Cardiac fibroblast (primary cell): ENCODE measurements around the gene LCLAT1.
A peak's percentile ranks its signal among the peaks of the same experiment; 100 is the strongest.

Experiments used
- DNase-seq, 2 donors: peaks; one replicate each; pipeline versions ENCODE4 v3.0.0 to v3.0.0-alpha.2; 2010; ENCODE audit warnings: low read depth in 2 of 2
- H3K4me3 ChIP-seq, 2 donors: replicated peaks in 1 of 2; 1 replicate in 1 of 2; 2 replicates in 1 of 2; pipeline ENCODE4 v1.5.1; 2011; ENCODE audit warnings: low read depth in 2 of 2, low read length in 2 of 2, mild to moderate bottlenecking in 2 of 2, moderate library complexity in 1 of 2
- CTCF ChIP-seq: IDR thresholded peaks from one replicate; pipeline ENCODE4 v1.5.1; 2011; ENCODE audit warnings: low read depth, mild to moderate bottlenecking, low read length, inconsistent platforms

The LCLAT1 gene

GRCh38 chr2:30424231-30424630 is 22.8 kb upstream of the LCLAT1 start:
- no peak for TF ChIP-seq CTCF
- no peak for DNase-seq
- no peak overlapping the region for H3K4me3 ChIP-seq

GRCh38 chr2:30425326-30425725 is 21.7 kb upstream of the LCLAT1 start:
- TF ChIP-seq CTCF, result no peak
- peak in 1 of 2 donors; percentile 59 for DNase-seq

GRCh38 chr2:30427606-30428347 is 19.3 kb upstream of the LCLAT1 start:
- no peak for TF ChIP-seq CTCF
- DNase-seq, result no peak
- H3K4me3 ChIP-seq, result no peak overlapping the region

More at GRCh38 chr2:30425326-30425725, 21.7 kb upstream of the LCLAT1 start:
- no peak overlapping the region for H3K4me3 ChIP-seq

GRCh38 chr2:30428348-30428662 is 18.7 kb upstream of the LCLAT1 start:
- no peak overlapping the region for H3K4me3 ChIP-seq
- DNase-seq, result no peak
- TF ChIP-seq CTCF, result no peak

GRCh38 chr2:30428827-30429461 is 18.1 kb upstream of the LCLAT1 start:
- no peak for TF ChIP-seq CTCF
- no peak for DNase-seq
- no peak overlapping the region for H3K4me3 ChIP-seq

- no peak for TF ChIP-seq CTCF
- H3K4me3 ChIP-seq, result no peak overlapping the region
- peak; percentile 27 to 44 for DNase-seq
Observed at GRCh38 chr2:30433541-30434299, 13.3 kb upstream of the LCLAT1 start.
